Esophagus squamous epithelium (tissue), 4 donors: ENCODE results near the gene ARL10.

Experiments
- CTCF ChIP-seq, 6 experiments: fragments of 450-650 bp in 4 of 6; fragments of 200-600 bp in 2 of 6; sonication (generic) in 2 of 6; IDR thresholded peaks; one replicate each; pipeline ENCODE4 v1.5.1; 2016 to 2019; ENCODE audit warnings: antibody characterized with exemption in 6 of 6, mild to moderate bottlenecking in 4 of 6, moderate library complexity in 4 of 6
- POLR2A ChIP-seq, 4 donors: fragments of 450-650 bp; IDR thresholded peaks; one replicate each; pipeline ENCODE4 v1.6.1; 2017; ENCODE audit warnings: antibody characterized with exemption in 4 of 4, mild to moderate bottlenecking in 4 of 4, moderate library complexity in 3 of 4

- TF ChIP-seq CTCF (IDR thresholded peaks at IDR 0.05) (peak in 2 of 6 experiments; percentile 16 to 20), POLR2A (IDR thresholded peaks at IDR 0.05) (no peak)
Measured at GRCh38 chr5:176319827-176320554, 45.3 kb upstream of the ARL10 start.
